GM18517 (cell line): ENCODE results near the gene BCKDHB.

ENCODE experiments used
- ATAC-seq: cut with Tn5 transposase; IDR thresholded peaks from one replicate; pipeline ENCODE4 v1.9.1; 2021; ENCODE audit warnings: mild to moderate bottlenecking, moderate library complexity; ENCODE audit not compliant: unreplicated experiment

BCKDHB gene

GRCh38 chr6:80325742-80326141, 219.3 kb downstream of the BCKDHB start:
- no peak for ATAC-seq

GRCh38 chr6:80328652-80329051, 222.2 kb downstream of the BCKDHB start:
- ATAC-seq = no peak

- ATAC-seq = no peak
Observed at GRCh38 chr6:80329496-80329895, 223.0 kb downstream of the BCKDHB start.

GRCh38 chr6:80330961-80331360, 224.5 kb downstream of the BCKDHB start:
- no peak for ATAC-seq

GRCh38 chr6:80331522-80331921, 225.1 kb downstream of the BCKDHB start:
- ATAC-seq = no peak

GRCh38 chr6:80331974-80332373, 225.5 kb downstream of the BCKDHB start:
- no peak for ATAC-seq

- no peak for ATAC-seq
Observed at GRCh38 chr6:80333342-80333741, 226.9 kb downstream of the BCKDHB start.

- no peak for ATAC-seq
Observed at GRCh38 chr6:80335121-80335531, 228.7 kb downstream of the BCKDHB start.

GRCh38 chr6:80336911-80337310, 230.4 kb downstream of the BCKDHB start:
- ATAC-seq = no peak

GRCh38 chr6:80338201-80338836, 231.8 kb downstream of the BCKDHB start:
- ATAC-seq = peak; percentile 77

GRCh38 chr6:80339421-80339820, 232.9 kb downstream of the BCKDHB start:
- ATAC-seq = no peak

GRCh38 chr6:80340280-80340679, 233.8 kb downstream of the BCKDHB start:
- no peak for ATAC-seq

GRCh38 chr6:80340686-80341085, 234.2 kb downstream of the BCKDHB start:
- ATAC-seq = no peak

- no peak for ATAC-seq
Observed at GRCh38 chr6:80341330-80341729, 234.9 kb downstream of the BCKDHB start.

GRCh38 chr6:80343511-80343910, 237.0 kb downstream of the BCKDHB start:
- ATAC-seq = no peak

GRCh38 chr6:80347101-80347500, 240.6 kb downstream of the BCKDHB start:
- no peak for ATAC-seq

GRCh38 chr6:80348263-80348662, 241.8 kb downstream of the BCKDHB start:
- ATAC-seq = no peak

GRCh38 chr6:80356000-80356399, 249.5 kb downstream of the BCKDHB start:
- ATAC-seq = no peak

GRCh38 chr6:80356545-80356944, 250.1 kb downstream of the BCKDHB start:
- no peak for ATAC-seq

GRCh38 chr6:80357081-80357480, 250.6 kb downstream of the BCKDHB start:
- no peak for ATAC-seq

- ATAC-seq = no peak
Observed at GRCh38 chr6:80357674-80358073, 251.2 kb downstream of the BCKDHB start.

GRCh38 chr6:80363501-80364122, 257.1 kb downstream of the BCKDHB start:
- no peak for ATAC-seq

GRCh38 chr6:80364149-80364548, 257.7 kb downstream of the BCKDHB start:
- no peak for ATAC-seq
